ENCODE data around the gene VRK2.

VRK2 gene

DNA sequence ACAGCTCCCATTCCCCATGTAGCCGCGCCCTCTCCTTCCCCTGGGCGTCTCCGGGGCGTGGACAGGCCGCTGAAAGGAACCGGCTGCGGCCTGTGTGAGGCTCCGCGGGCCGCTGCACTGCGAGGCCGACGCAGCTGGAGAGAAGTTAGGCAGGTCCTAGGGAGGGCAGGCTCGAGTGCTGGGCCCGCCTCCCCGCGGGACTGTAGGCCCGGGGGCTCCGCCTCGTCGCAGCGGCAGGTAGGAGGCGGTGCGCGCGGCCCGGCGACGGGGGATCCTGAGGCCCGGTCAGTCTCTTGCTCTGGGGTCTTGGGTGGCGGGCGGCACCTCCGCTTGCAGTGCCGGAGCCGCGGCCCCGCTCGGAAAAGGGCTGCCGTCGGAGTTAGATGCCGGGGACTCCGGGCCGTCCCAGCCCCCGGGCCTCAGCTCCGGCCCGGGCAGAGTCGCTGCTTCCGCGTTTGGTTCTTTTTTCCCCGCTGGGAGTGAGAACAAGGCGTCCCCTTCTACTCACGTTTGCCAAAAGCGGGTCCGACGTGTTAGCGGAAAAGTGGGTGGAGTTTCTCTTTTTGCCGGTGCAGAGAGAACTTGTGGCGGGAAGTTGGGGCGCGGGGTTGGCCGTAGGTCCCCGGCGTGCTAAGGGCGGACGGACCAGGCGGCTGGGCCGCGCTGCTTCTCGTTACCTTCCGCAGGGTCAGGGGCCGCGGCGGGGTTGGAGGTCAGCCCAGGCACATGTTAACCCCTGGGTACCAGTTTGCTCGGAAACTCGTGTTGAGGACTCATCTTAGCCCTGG is at the start of gene VRK2:
Gene VRK2 (plus strand): TSS at position 222 of the 788 bp plus-strand sequence. CDS start 2,026 bp downstream, outside the sequence.
- Histone ChIP-seq H3K4me1 (ENCODE audit: control insufficient read depth in 2 of 2, insufficient read depth in 2 of 2, low read length in 2 of 2) (peaks cover 0 to 8% of the 10 kb centered on the region in 2 donors), H3K27ac (ENCODE audit: low read depth in 2 of 2, low read length in 2 of 2) (peak within 1 kb of the TSS; percentile 92 to 94), H3K9me3 (ENCODE audit: control insufficient read depth in 2 of 2, low read length in 2 of 2) (no peaks in the 10 kb centered on the region), H3K27me3 (ENCODE audit: control insufficient read depth in 2 of 2, insufficient read depth in 2 of 2, low read length in 2 of 2) (no peaks in the 10 kb centered on the region), H3K4me3 (ENCODE audit: low read length in 2 of 2) (peak within 1 kb of the TSS; percentile 84 to 87), H3K36me3 (ENCODE audit: control insufficient read depth in 2 of 2, insufficient read depth in 2 of 2, low read length in 2 of 2) (peaks cover 2% of the 10 kb centered on the region in 2 donors), H3K9ac (ENCODE audit: low read depth in 1 of 2, low read length in 2 of 2) (peak within 1 kb of the TSS; percentile 81 to 87)

DNA sequence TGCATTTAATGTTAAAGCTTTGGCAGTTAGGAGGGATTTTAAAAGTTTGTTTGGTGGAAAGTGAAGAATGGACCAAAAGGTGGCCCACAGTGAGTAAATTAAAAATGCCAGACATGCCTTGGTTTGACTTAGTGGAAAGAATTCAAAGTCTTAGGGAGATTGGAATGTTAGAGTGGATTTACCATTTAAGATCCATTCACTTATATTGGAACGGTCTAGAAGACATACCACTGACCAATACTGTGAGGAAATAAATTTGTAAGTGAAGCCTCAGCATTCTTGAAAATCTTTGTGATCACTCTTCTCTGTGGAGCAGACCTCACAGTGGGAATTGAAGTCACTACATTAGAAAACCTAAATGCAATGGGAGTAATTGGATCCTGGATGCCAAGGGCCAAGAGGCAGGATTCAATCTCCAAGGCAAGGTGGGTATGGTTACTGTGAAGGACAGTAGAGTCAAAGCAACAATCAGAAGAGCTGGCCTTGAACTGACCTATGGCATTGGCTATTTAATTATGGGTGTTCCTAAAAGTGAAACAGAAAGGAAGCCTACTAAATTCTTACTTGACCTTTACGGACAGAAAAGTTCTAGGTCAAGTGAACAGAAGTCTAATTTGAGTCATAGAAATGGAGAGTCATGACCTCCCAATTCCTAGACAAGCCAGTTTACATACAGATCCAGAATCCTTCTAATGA is 40.2 kb upstream of the VRK2 start:
- no peaks in the 10 kb centered on the region for H3K27me3 ChIP-seq (ENCODE audit: control insufficient read depth in 2 of 2, insufficient read depth in 2 of 2, low read length in 2 of 2)
- H3K4me1 ChIP-seq (ENCODE audit: control insufficient read depth in 2 of 2, insufficient read depth in 2 of 2, low read length in 2 of 2) = no peaks in the 10 kb centered on the region
- H3K9ac ChIP-seq (ENCODE audit: low read depth in 1 of 2, low read length in 2 of 2) = no peak overlapping the region
- H3K9me3 ChIP-seq (ENCODE audit: control insufficient read depth in 2 of 2, low read length in 2 of 2) = no peaks in the 10 kb centered on the region
- H3K36me3 ChIP-seq (ENCODE audit: control insufficient read depth in 2 of 2, insufficient read depth in 2 of 2, low read length in 2 of 2) = no peaks in the 10 kb centered on the region
- H3K27ac ChIP-seq (ENCODE audit: low read depth in 2 of 2, low read length in 2 of 2) = no peak overlapping the region
- H3K4me3 ChIP-seq (ENCODE audit: low read length in 2 of 2) = no peak overlapping the region

DNA sequence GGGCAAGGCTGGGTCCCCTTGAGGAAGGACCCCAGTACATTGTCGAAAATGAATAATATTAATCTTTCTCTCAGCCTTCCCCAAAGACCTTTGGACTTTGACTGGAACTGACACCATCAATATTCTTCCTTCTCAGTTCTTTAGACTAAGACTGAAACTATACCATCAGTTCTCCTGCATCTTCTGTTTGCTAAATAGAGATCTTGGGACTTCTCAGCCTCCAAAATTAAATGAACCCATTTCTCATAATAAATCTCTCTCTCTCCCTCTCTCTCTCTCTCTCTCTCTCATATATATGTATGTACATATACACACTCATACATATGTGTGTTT is 39.7 kb upstream of the VRK2 start:
- no peak overlapping the region for H3K4me3 ChIP-seq (ENCODE audit: low read length in 2 of 2)
- H3K27me3 ChIP-seq (ENCODE audit: control insufficient read depth in 2 of 2, insufficient read depth in 2 of 2, low read length in 2 of 2) = no peaks in the 10 kb centered on the region
- H3K36me3 ChIP-seq (ENCODE audit: control insufficient read depth in 2 of 2, insufficient read depth in 2 of 2, low read length in 2 of 2) = no peaks in the 10 kb centered on the region
- H3K4me1 ChIP-seq (ENCODE audit: control insufficient read depth in 2 of 2, insufficient read depth in 2 of 2, low read length in 2 of 2) = no peaks in the 10 kb centered on the region
- no peaks in the 10 kb centered on the region for H3K9me3 ChIP-seq (ENCODE audit: control insufficient read depth in 2 of 2, low read length in 2 of 2)
- H3K27ac ChIP-seq (ENCODE audit: low read depth in 2 of 2, low read length in 2 of 2) = no peak overlapping the region
- H3K9ac ChIP-seq (ENCODE audit: low read depth in 1 of 2, low read length in 2 of 2) = no peak overlapping the region

DNA sequence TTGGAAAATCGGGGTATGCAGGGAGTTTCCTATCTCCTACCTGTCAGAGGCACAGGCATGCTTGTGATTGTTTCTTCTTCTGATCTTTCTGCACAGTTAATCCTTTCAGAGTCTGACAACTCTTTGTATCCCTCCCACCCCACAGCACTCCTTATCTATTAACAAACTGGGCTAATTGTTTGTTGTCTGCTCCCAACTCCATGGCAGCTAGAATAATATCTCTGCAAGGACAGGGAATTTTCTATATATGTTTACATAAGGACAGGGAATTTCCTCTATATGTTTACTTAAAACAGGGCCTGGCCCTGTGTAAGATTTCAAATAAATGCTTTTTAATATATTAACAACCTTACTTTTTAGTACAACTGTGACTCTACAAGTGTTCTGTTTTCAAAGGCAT is 36.0 kb upstream of the VRK2 start:
- no peak overlapping the region for H3K4me3 ChIP-seq (ENCODE audit: low read length in 2 of 2)
- no peaks in the 10 kb centered on the region for H3K4me1 ChIP-seq (ENCODE audit: control insufficient read depth in 2 of 2, insufficient read depth in 2 of 2, low read length in 2 of 2)
- no peaks in the 10 kb centered on the region for H3K27me3 ChIP-seq (ENCODE audit: control insufficient read depth in 2 of 2, insufficient read depth in 2 of 2, low read length in 2 of 2)
- no peaks in the 10 kb centered on the region for H3K9me3 ChIP-seq (ENCODE audit: control insufficient read depth in 2 of 2, low read length in 2 of 2)
- H3K36me3 ChIP-seq (ENCODE audit: control insufficient read depth in 2 of 2, insufficient read depth in 2 of 2, low read length in 2 of 2) = no peaks in the 10 kb centered on the region
- no peak overlapping the region for H3K27ac ChIP-seq (ENCODE audit: low read depth in 2 of 2, low read length in 2 of 2)
- no peak overlapping the region for H3K9ac ChIP-seq (ENCODE audit: low read depth in 1 of 2, low read length in 2 of 2)

GRCh38 chr2:58019229-58019628 is 27.4 kb upstream of the VRK2 start:
- Histone ChIP-seq H3K27ac (ENCODE audit: low read depth in 2 of 2, low read length in 2 of 2) (no peak overlapping the region), H3K4me1 (ENCODE audit: control insufficient read depth in 2 of 2, insufficient read depth in 2 of 2, low read length in 2 of 2) (no peaks in the 10 kb centered on the region), H3K36me3 (ENCODE audit: control insufficient read depth in 2 of 2, insufficient read depth in 2 of 2, low read length in 2 of 2) (no peaks in the 10 kb centered on the region), H3K27me3 (ENCODE audit: control insufficient read depth in 2 of 2, insufficient read depth in 2 of 2, low read length in 2 of 2) (no peaks in the 10 kb centered on the region), H3K9ac (ENCODE audit: low read depth in 1 of 2, low read length in 2 of 2) (no peak overlapping the region), H3K4me3 (ENCODE audit: low read length in 2 of 2) (no peak overlapping the region), H3K9me3 (ENCODE audit: control insufficient read depth in 2 of 2, low read length in 2 of 2) (no peaks in the 10 kb centered on the region)

GRCh38 chr2:58025150-58025933 is 21.3 kb upstream of the VRK2 start:
- no peaks in the 10 kb centered on the region for H3K36me3 ChIP-seq (ENCODE audit: control insufficient read depth in 2 of 2, insufficient read depth in 2 of 2, low read length in 2 of 2)
- no peaks in the 10 kb centered on the region for H3K4me1 ChIP-seq (ENCODE audit: control insufficient read depth in 2 of 2, insufficient read depth in 2 of 2, low read length in 2 of 2)
- no peaks in the 10 kb centered on the region for H3K9me3 ChIP-seq (ENCODE audit: control insufficient read depth in 2 of 2, low read length in 2 of 2)
- H3K4me3 ChIP-seq (ENCODE audit: low read length in 2 of 2) = no peak overlapping the region
- H3K9ac ChIP-seq (ENCODE audit: low read depth in 1 of 2, low read length in 2 of 2) = no peak overlapping the region
- H3K27ac ChIP-seq (ENCODE audit: low read depth in 2 of 2, low read length in 2 of 2) = no peak overlapping the region
- no peaks in the 10 kb centered on the region for H3K27me3 ChIP-seq (ENCODE audit: control insufficient read depth in 2 of 2, insufficient read depth in 2 of 2, low read length in 2 of 2)

GRCh38 chr2:58027029-58027428 is 19.6 kb upstream of the VRK2 start:
- no peak overlapping the region for H3K9ac ChIP-seq (ENCODE audit: low read depth in 1 of 2, low read length in 2 of 2)
- no peak overlapping the region for H3K27ac ChIP-seq (ENCODE audit: low read depth in 2 of 2, low read length in 2 of 2)
- H3K27me3 ChIP-seq (ENCODE audit: control insufficient read depth in 2 of 2, insufficient read depth in 2 of 2, low read length in 2 of 2) = no peaks in the 10 kb centered on the region
- no peaks in the 10 kb centered on the region for H3K36me3 ChIP-seq (ENCODE audit: control insufficient read depth in 2 of 2, insufficient read depth in 2 of 2, low read length in 2 of 2)
- H3K4me3 ChIP-seq (ENCODE audit: low read length in 2 of 2) = no peak overlapping the region
- no peaks in the 10 kb centered on the region for H3K9me3 ChIP-seq (ENCODE audit: control insufficient read depth in 2 of 2, low read length in 2 of 2)
- no peaks in the 10 kb centered on the region for H3K4me1 ChIP-seq (ENCODE audit: control insufficient read depth in 2 of 2, insufficient read depth in 2 of 2, low read length in 2 of 2)

DNA sequence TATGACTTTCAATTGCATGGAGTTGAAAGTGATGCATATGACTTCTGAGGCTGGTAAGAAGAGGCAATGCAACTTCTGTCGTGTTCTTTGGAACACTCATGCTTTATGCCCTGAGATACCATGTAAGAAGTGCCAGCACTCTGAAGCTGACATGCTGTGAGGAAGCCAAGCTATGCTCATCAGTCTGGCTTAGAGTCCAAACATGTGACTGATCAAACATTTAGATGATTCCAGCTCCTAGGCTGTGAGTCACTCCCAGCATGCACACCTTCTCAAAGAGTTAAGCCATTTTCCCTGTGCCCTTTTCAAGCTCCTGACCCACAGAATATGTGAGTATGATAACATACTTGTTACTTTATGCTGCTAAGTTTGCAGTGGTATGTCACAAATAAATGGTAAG is 15.8 kb upstream of the VRK2 start:
- Histone ChIP-seq H3K36me3 (ENCODE audit: control insufficient read depth in 2 of 2, insufficient read depth in 2 of 2, low read length in 2 of 2) (no peaks in the 10 kb centered on the region), H3K9me3 (ENCODE audit: control insufficient read depth in 2 of 2, low read length in 2 of 2) (no peaks in the 10 kb centered on the region), H3K4me1 (ENCODE audit: control insufficient read depth in 2 of 2, insufficient read depth in 2 of 2, low read length in 2 of 2) (no peaks in the 10 kb centered on the region), H3K27me3 (ENCODE audit: control insufficient read depth in 2 of 2, insufficient read depth in 2 of 2, low read length in 2 of 2) (no peaks in the 10 kb centered on the region), H3K4me3 (ENCODE audit: low read length in 2 of 2) (no peak overlapping the region), H3K27ac (ENCODE audit: low read depth in 2 of 2, low read length in 2 of 2) (no peak overlapping the region), H3K9ac (ENCODE audit: low read depth in 1 of 2, low read length in 2 of 2) (no peak overlapping the region)

DNA sequence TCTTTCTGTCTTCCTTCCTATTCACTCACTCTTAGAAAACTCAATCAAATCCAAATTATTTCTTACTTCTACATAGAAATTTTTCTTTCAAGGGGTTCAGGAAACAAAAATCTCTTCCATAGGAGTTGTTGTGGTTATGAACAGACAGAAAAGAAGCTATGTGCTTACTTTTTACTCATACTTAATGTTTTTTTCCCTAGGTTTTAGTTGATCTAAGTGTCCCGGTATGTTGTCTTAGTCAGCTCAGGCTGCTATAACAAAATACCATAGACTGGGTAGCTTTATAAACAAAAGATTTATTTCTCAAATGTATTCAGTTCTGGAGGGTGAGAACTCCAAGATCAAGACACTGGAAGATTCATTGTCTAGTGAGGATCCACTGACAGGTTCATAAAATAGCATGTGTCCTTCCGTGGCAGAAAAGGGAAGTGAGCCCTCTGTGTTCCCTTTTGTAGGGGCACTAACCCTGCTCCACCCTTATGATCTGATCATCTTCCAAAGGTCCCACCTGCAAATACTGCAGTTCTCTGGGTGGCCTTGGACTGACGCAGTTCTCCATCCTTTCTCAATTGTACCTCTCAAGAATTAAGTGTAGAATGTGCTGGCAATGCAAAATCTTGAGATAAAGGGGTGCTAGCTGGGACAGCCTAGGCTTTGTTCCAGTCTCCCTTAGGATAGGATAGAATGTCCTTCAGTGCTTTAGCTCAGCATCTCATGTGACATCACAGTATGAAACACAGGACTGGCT is 14.4 kb upstream of the VRK2 start:
- no peak overlapping the region for H3K4me3 ChIP-seq (ENCODE audit: low read length in 2 of 2)
- H3K27me3 ChIP-seq (ENCODE audit: control insufficient read depth in 2 of 2, insufficient read depth in 2 of 2, low read length in 2 of 2) = no peaks in the 10 kb centered on the region
- no peak overlapping the region for H3K9ac ChIP-seq (ENCODE audit: low read depth in 1 of 2, low read length in 2 of 2)
- no peak overlapping the region for H3K27ac ChIP-seq (ENCODE audit: low read depth in 2 of 2, low read length in 2 of 2)
- H3K4me1 ChIP-seq (ENCODE audit: control insufficient read depth in 2 of 2, insufficient read depth in 2 of 2, low read length in 2 of 2) = no peaks in the 10 kb centered on the region
- no peaks in the 10 kb centered on the region for H3K9me3 ChIP-seq (ENCODE audit: control insufficient read depth in 2 of 2, low read length in 2 of 2)
- H3K36me3 ChIP-seq (ENCODE audit: control insufficient read depth in 2 of 2, insufficient read depth in 2 of 2, low read length in 2 of 2) = no peaks in the 10 kb centered on the region

- no peaks in the 10 kb centered on the region for H3K4me1 ChIP-seq (ENCODE audit: control insufficient read depth in 2 of 2, insufficient read depth in 2 of 2, low read length in 2 of 2)
- H3K9ac ChIP-seq (ENCODE audit: low read depth in 1 of 2, low read length in 2 of 2) = no peak overlapping the region
- H3K27me3 ChIP-seq (ENCODE audit: control insufficient read depth in 2 of 2, insufficient read depth in 2 of 2, low read length in 2 of 2) = no peaks in the 10 kb centered on the region
- H3K36me3 ChIP-seq (ENCODE audit: control insufficient read depth in 2 of 2, insufficient read depth in 2 of 2, low read length in 2 of 2) = no peaks in the 10 kb centered on the region
- H3K9me3 ChIP-seq (ENCODE audit: control insufficient read depth in 2 of 2, low read length in 2 of 2) = no peaks in the 10 kb centered on the region
- H3K27ac ChIP-seq (ENCODE audit: low read depth in 2 of 2, low read length in 2 of 2) = no peak overlapping the region
- no peak overlapping the region for H3K4me3 ChIP-seq (ENCODE audit: low read length in 2 of 2)
Observed at GRCh38 chr2:58032764-58033080, 13.9 kb upstream of the VRK2 start.

All from mucosa of rectum (tissue), 2 donors.